HCT116 (cell line): Measurements from ENCODE around the gene ZNF804B. TPM values are rescaled to one million over a fixed set of nuclear protein-coding genes. Genes with fewer than 3 reads are reported as not detected.

Source experiments
- ATAC-seq: fragments of 200-7000 bp; cut with Tn5 transposase; 2 replicates; pipeline ENCODE4 v1.9.1; 2020; ENCODE audit warnings: mild to moderate bottlenecking, moderate library complexity
- BruUV-seq: library from RNA; stranded (reverse); fragments of 400-500 nt; replicated peaks from 2 replicates; lab custom pipeline; 2021; lab: Mats Ljungman, UMichigan
- CTCF ChIA-PET: fragments of 300-600 bp; sonication (Branson Sonifier 250); formaldehyde crosslinking; loops from one replicate; lab custom pipeline; 2021; ENCODE audit warnings: antibody characterized with exemption; lab: Charles Lee
- POLR2A ChIA-PET: fragments of 300-600, 350-600 bp; sonication (Branson Sonifier 250); formaldehyde crosslinking; loops from one replicate; lab custom pipeline; 2021; ENCODE audit warnings: antibody characterized with exemption; lab: Charles Lee
- RAD21 ChIA-PET, 2 experiments: fragments of 300-600 bp; sonication (Branson Sonifier 250); formaldehyde crosslinking; loops; one replicate each; lab custom pipeline; 2023; ENCODE audit warnings: low total read pairs in 2 of 2; ENCODE audit not compliant: uncharacterized antibody in 2 of 2, unreplicated experiment in 2 of 2, low non-redundant PET in 1 of 2; lab: Charles Lee
- DNase-seq: peaks from one replicate; pipeline ENCODE4 v3.0.0-alpha.2; 2010; ENCODE audit warnings: low read depth, low spot score
- H2AFZ ChIP-seq: fragments of 200-600 bp; shearing (Covaris generic), sonication (generic); 2 replicates; pipeline ENCODE4 v1.6.1; 2017; ENCODE audit warnings: low read depth, mixed run types, mixed read lengths, antibody characterized with exemption, low read length; ENCODE audit not compliant: poor library complexity, severe bottlenecking
- H3K27ac ChIP-seq: 2 replicates; pipeline ENCODE4 v1.5.1; 2012; ENCODE audit warnings: low read depth, low read length
- H3K27me3 ChIP-seq: fragments of 200-600 bp; sonication (generic); 2 replicates; pipeline ENCODE4 v1.6.1; 2016; ENCODE audit warnings: mixed run types, low read length, mixed read lengths; ENCODE audit not compliant: insufficient read depth
- H3K36me3 ChIP-seq, 2 experiments: fragments of 200-500 bp in 1 of 2; fragments of 200-600 bp in 1 of 2; sonication (Bioruptor generic) in 1 of 2; sonication (generic) in 1 of 2; 2 replicates each; pipeline versions ENCODE4 v1.5.1 to v1.6.1; 2014 to 2016; ENCODE audit warnings: low read length in 2 of 2, inconsistent platforms in 1 of 2, mixed read lengths in 1 of 2, mixed run types in 1 of 2; ENCODE audit not compliant: insufficient read depth in 2 of 2, control insufficient read depth in 1 of 2
- H3K4me1 ChIP-seq, 2 experiments: fragments of 200-600 bp in 1 of 2; sonication (generic) in 1 of 2; 2 replicates each; pipeline versions ENCODE4 v1.5.1 to v1.6.1; 2012 to 2017; ENCODE audit warnings: low read length in 2 of 2, inconsistent platforms in 1 of 2, mild to moderate bottlenecking in 1 of 2, mixed read lengths in 1 of 2, mixed run types in 1 of 2, moderate library complexity in 1 of 2; ENCODE audit not compliant: insufficient read depth in 2 of 2, control insufficient read depth in 1 of 2
- H3K4me2 ChIP-seq: fragments of 200-600 bp; sonication (generic); 2 replicates; pipeline ENCODE4 v1.6.1; 2017; ENCODE audit warnings: mixed run types, low read length, mixed read lengths
- H3K4me3 ChIP-seq, 2 experiments: fragments of 200-600 bp in 1 of 2; sonication (generic) in 1 of 2; replicated peaks in 1 of 2; 2 replicates each; pipeline ENCODE4 v1.5.1; 2011 to 2016; ENCODE audit warnings: low read length in 2 of 2, control low read depth in 1 of 2, low read depth in 1 of 2, mild to moderate bottlenecking in 1 of 2, mixed read lengths in 1 of 2, mixed run types in 1 of 2
- H3K79me2 ChIP-seq: fragments of 200-600 bp; sonication (generic); 2 replicates; pipeline ENCODE4 v1.6.1; 2017; ENCODE audit warnings: mild to moderate bottlenecking, mixed run types, low read length, moderate library complexity, mixed read lengths; ENCODE audit not compliant: insufficient read depth
- H3K9ac ChIP-seq: fragments of 200-600 bp; sonication (generic); 2 replicates; pipeline ENCODE4 v1.6.1; 2016; ENCODE audit warnings: low read length, mixed read lengths
- H3K9me2 ChIP-seq: fragments of 200-600 bp; sonication (generic), shearing (Covaris generic); 2 replicates; pipeline ENCODE4 v1.6.1; 2017; ENCODE audit warnings: mixed run types, mild to moderate bottlenecking, moderate library complexity; ENCODE audit not compliant: insufficient read depth
- H3K9me3 ChIP-seq, 2 experiments: fragments of 200-500 bp in 1 of 2; fragments of 200-600 bp in 1 of 2; sonication (Bioruptor generic) in 1 of 2; sonication (generic) in 1 of 2; 2 replicates each; pipeline ENCODE4 v1.6.1; 2014 to 2017; ENCODE audit warnings: low read length in 2 of 2, mixed read lengths in 2 of 2, inconsistent platforms in 1 of 2, low read depth in 1 of 2, mild to moderate bottlenecking in 1 of 2, mixed run types in 1 of 2, moderate library complexity in 1 of 2; ENCODE audit not compliant: control insufficient read depth in 1 of 2, insufficient read depth in 1 of 2
- H4K20me1 ChIP-seq: fragments of 200-600 bp; sonication (generic), shearing (Covaris generic); 2 replicates; pipeline ENCODE4 v1.6.1; 2017; ENCODE audit warnings: mixed run types, mild to moderate bottlenecking, moderate library complexity; ENCODE audit not compliant: insufficient read depth
- CBX3 ChIP-seq: IDR thresholded peaks from 2 replicates; pipeline ENCODE4 v1.6.1; 2012; ENCODE audit warnings: low read depth
- EGR1 ChIP-seq: IDR thresholded peaks from 2 replicates; pipeline ENCODE4 v1.6.1; 2012; ENCODE audit warnings: low read depth
- ELF1 ChIP-seq: IDR thresholded peaks from 2 replicates; pipeline ENCODE4 v1.6.1; 2012; ENCODE audit warnings: low read depth, borderline replicate concordance
- EZH2phosphoT487 ChIP-seq: fragments of 200-600 bp; IDR thresholded peaks from 2 replicates; pipeline ENCODE4 v1.6.1; 2018; ENCODE audit warnings: antibody characterized with exemption, borderline replicate concordance
- FOSL1 ChIP-seq: IDR thresholded peaks from 2 replicates; pipeline ENCODE4 v1.6.1; 2012; ENCODE audit warnings: low read depth
- JUND ChIP-seq: IDR thresholded peaks from 2 replicates; pipeline ENCODE4 v1.6.1; 2012
- SIN3A ChIP-seq: IDR thresholded peaks from 2 replicates; pipeline ENCODE4 v1.6.1; 2012; ENCODE audit warnings: low read depth
- TCF7L2 ChIP-seq: IDR thresholded peaks from 2 replicates; pipeline ENCODE4 v1.7.0; 2011; ENCODE audit warnings: borderline replicate concordance, inconsistent platforms; ENCODE audit not compliant: insufficient read depth, insufficient read length; ENCODE audit errors: extremely low read depth
- YY1 ChIP-seq: IDR thresholded peaks from 2 replicates; pipeline ENCODE4 v1.6.1; 2011; ENCODE audit warnings: low read length, low read depth, moderate library complexity, mild to moderate bottlenecking; ENCODE audit not compliant: insufficient replicate concordance; ENCODE audit errors: extremely low read depth
- ZFX ChIP-seq: fragments of 450-650 bp; IDR thresholded peaks from 2 replicates; pipeline ENCODE4 v1.6.1; 2017
- intact Hi-C: fragments of 100-400 bp; cut with micrococcal nuclease; formaldehyde crosslinking; loops from 2 replicates; pipeline ENCODE4 v1.10.0; 2022
- total RNA-seq: library from RNA; stranded (reverse); gene quantifications from one replicate; pipeline ENCODE4 v1.2.1, GENCODE V29; 2021; ENCODE audit not compliant: unreplicated experiment
- TF ChIP-seq, protein P1 (sequence below): IDR thresholded peaks from 2 replicates; pipeline ENCODE4 v1.6.1; 2012; ENCODE audit warnings: low read depth

ZNF804B gene
- total RNA-seq, 1 experiment from 2014 or later, result not detected

DNA sequence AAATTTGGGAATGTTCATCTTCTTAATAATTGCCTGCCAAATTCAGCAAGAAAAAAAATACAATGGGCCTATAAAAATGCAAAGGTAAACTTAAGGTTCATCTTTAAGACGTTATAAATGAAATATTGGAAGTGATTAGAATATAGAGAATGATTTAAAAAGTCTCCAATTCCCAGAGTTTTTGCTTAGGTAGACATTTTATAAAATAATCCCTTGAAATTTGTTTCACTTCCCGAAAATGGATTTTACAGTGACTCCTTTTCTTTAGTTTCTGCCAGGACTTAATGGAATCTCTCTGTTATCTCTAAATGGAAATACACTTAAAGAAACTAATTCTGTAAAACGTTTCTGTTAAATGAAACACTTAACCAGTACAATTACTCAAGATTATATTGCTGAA, 580.2 kb downstream of the ZNF804B start:
- no peak overlapping the region for H3K4me2 ChIP-seq
- POLR2A ChIA-PET, result no interaction called here
- CTCF ChIA-PET, result no interaction called here

DNA sequence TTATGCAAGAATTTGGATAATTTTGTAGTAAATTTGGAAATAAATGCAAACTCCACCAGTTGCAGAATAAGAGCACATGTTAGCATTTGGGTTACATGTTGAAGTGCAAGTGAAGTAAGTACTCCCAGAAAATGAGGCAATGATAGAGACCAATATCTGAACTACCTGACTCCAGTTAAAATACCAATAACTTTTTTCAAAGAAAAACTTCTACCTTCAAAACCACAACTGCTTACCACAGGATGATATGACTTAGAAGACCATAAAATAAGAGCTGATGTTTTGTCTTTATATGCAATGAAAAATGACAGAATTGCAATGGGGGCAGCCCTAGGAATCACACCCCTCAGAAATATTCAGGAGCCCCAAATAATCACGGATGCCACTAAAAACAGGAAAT, 597.6 kb downstream of the ZNF804B start:
- ChIA-PET CTCF (no interaction called here), POLR2A (no interaction called here), RAD21 (no interaction called here)
- intact Hi-C loops, result no loop called here
- no peak overlapping the region for H3K9ac ChIP-seq
- no peak for TF ChIP-seq CBX3
- no peak for TF ChIP-seq TCF7L2
- no peak for TF ChIP-seq EZH2phosphoT487
- TF ChIP-seq, protein P1, sequence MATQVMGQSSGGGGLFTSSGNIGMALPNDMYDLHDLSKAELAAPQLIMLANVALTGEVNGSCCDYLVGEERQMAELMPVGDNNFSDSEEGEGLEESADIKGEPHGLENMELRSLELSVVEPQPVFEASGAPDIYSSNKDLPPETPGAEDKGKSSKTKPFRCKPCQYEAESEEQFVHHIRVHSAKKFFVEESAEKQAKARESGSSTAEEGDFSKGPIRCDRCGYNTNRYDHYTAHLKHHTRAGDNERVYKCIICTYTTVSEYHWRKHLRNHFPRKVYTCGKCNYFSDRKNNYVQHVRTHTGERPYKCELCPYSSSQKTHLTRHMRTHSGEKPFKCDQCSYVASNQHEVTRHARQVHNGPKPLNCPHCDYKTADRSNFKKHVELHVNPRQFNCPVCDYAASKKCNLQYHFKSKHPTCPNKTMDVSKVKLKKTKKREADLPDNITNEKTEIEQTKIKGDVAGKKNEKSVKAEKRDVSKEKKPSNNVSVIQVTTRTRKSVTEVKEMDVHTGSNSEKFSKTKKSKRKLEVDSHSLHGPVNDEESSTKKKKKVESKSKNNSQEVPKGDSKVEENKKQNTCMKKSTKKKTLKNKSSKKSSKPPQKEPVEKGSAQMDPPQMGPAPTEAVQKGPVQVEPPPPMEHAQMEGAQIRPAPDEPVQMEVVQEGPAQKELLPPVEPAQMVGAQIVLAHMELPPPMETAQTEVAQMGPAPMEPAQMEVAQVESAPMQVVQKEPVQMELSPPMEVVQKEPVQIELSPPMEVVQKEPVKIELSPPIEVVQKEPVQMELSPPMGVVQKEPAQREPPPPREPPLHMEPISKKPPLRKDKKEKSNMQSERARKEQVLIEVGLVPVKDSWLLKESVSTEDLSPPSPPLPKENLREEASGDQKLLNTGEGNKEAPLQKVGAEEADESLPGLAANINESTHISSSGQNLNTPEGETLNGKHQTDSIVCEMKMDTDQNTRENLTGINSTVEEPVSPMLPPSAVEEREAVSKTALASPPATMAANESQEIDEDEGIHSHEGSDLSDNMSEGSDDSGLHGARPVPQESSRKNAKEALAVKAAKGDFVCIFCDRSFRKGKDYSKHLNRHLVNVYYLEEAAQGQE, result no peak
- TF ChIP-seq YY1, result no peak
- no peak for TF ChIP-seq JUND
- no peak for TF ChIP-seq FOSL1
- no peak for TF ChIP-seq EGR1
- TF ChIP-seq ELF1, result no peak
- no TSS peak for BruUV-seq
- ATAC-seq (no peak), DNase-seq (no peak)
- H3K4me2 ChIP-seq, result no peak overlapping the region
- no peaks in the 10 kb centered on the region for H3K36me3 ChIP-seq
- peaks cover 0 to 4% of the 10 kb centered on the region in 2 experiments; a peak in 1 of 4 replicates for H3K9me3 ChIP-seq
- no peaks in the 10 kb centered on the region for H3K79me2 ChIP-seq
- no peak overlapping the region for H3K4me3 ChIP-seq
- no peak overlapping the region for H3K27ac ChIP-seq
- no peaks in the 10 kb centered on the region for H4K20me1 ChIP-seq
- H3K9me2 ChIP-seq, result no peaks in the 10 kb centered on the region
- no peak overlapping the region for H2AFZ ChIP-seq
- no peaks in the 10 kb centered on the region for H3K27me3 ChIP-seq
- no peaks in the 10 kb centered on the region for H3K4me1 ChIP-seq

More for the DNA sequence above, 580.2 kb downstream of the ZNF804B start:
- Histone ChIP-seq H4K20me1 (no peaks in the 10 kb centered on the region), H3K27me3 (no peaks in the 10 kb centered on the region), H3K9me3 (no peaks in the 10 kb centered on the region), H3K36me3 (no peaks in the 10 kb centered on the region), H2AFZ (no peak overlapping the region), H3K9me2 (no peaks in the 10 kb centered on the region), H3K9ac (no peak overlapping the region), H3K79me2 (no peaks in the 10 kb centered on the region), H3K27ac (no peak overlapping the region), H3K4me1 (no peaks in the 10 kb centered on the region), H3K4me3 (no peak overlapping the region)
- intact Hi-C loops, result no loop called here
- TF ChIP-seq SIN3A, result no peak
- TF ChIP-seq, protein P1, result no peak
- no peak for TF ChIP-seq ZFX
- TF ChIP-seq JUND, result no peak
- BruUV-seq, result no TSS peak
- RAD21 ChIA-PET, result no interaction called here
- ATAC-seq, result no peak
- no peak for DNase-seq
